K562 (cell line): ENCODE measurements around the gene HLCS. TPM values are rescaled to one million over a fixed set of nuclear protein-coding genes. Genes with fewer than 3 reads are reported as not detected.

Source experiments
- ADNP ChIP-seq: fragments of 200-800 bp; sonication (Bioruptor generic); IDR thresholded peaks from 2 replicates; pipeline ENCODE4 v1.6.1; 2016; ENCODE audit warnings: missing genetic modification characterization, missing compliant biosample characterization
- BRF2 ChIP-seq: IDR thresholded peaks from 3 replicates; pipeline ENCODE4 v1.6.1; 2011; ENCODE audit warnings: borderline replicate concordance, mild to moderate bottlenecking; ENCODE audit not compliant: insufficient read length, insufficient read depth
- CCNT2 ChIP-seq: IDR thresholded peaks from 2 replicates; pipeline ENCODE4 v1.6.1; 2011; ENCODE audit warnings: borderline replicate concordance, low read depth, mild to moderate bottlenecking, moderate library complexity, mixed read lengths, low read length; ENCODE audit not compliant: insufficient read length; ENCODE audit errors: extremely low read depth
- CSDE1 ChIP-seq, 2 experiments: fragments of 450-650 bp; IDR thresholded peaks; 2 replicates each; pipeline ENCODE4 v1.6.1; 2016; ENCODE audit warnings: mild to moderate bottlenecking in 1 of 2
- DLX4 ChIP-seq: fragments of 250-450 bp; sonication (Bioruptor Pico); IDR thresholded peaks from 2 replicates; pipeline ENCODE4 v1.6.1; 2021; ENCODE audit warnings: mild to moderate bottlenecking
- GABPB1 ChIP-seq: sonication (generic); formaldehyde crosslinking; IDR thresholded peaks from 2 replicates; pipeline ENCODE4 v1.8.0; 2022; ENCODE audit warnings: mild to moderate bottlenecking, missing genetic modification reagents
- HMGN3 ChIP-seq: IDR thresholded peaks from 2 replicates; pipeline ENCODE4 v1.6.1; 2011; ENCODE audit warnings: borderline replicate concordance, low read depth, mild to moderate bottlenecking, mixed read lengths, low read length; ENCODE audit not compliant: insufficient read length; ENCODE audit errors: extremely low read depth
- IRF2 ChIP-seq: sonication (generic); formaldehyde crosslinking; IDR thresholded peaks from 2 replicates; pipeline ENCODE4 v1.8.1; 2022; ENCODE audit warnings: mild to moderate bottlenecking, missing genetic modification reagents
- MAZ ChIP-seq, 2 experiments: fragments of 450-650 bp in 1 of 2; sonication (generic) in 1 of 2; formaldehyde crosslinking; IDR thresholded peaks in 1 of 2; conservative IDR thresholded peaks in 1 of 2; 2 replicates each; pipeline versions ENCODE4 v1.4.0 to v1.5.0; 2020; ENCODE audit warnings: mild to moderate bottlenecking in 1 of 2, missing genetic modification reagents in 1 of 2
- POLR2AphosphoS2 ChIP-seq: IDR thresholded peaks from 2 replicates; pipeline ENCODE4 v1.6.1; 2012; ENCODE audit warnings: low read length, improper control_type of control experiment
- TAF7 ChIP-seq: fragments of 450-650 bp; IDR thresholded peaks from 2 replicates; pipeline ENCODE4 v1.6.1; 2016; ENCODE audit warnings: missing genetic modification characterization, missing compliant biosample characterization
- USF1 ChIP-seq: sonication (generic); formaldehyde crosslinking; IDR thresholded peaks from 2 replicates; pipeline ENCODE4 v1.9.0; 2022; ENCODE audit warnings: mild to moderate bottlenecking, missing genetic modification reagents
- VEZF1 ChIP-seq: fragments of 200-800 bp; sonication (Bioruptor generic); IDR thresholded peaks from 2 replicates; pipeline ENCODE4 v1.6.1; 2017; ENCODE audit warnings: missing genetic modification characterization, missing compliant biosample characterization
- ZBTB12 ChIP-seq: fragments of 250-450 bp; sonication (Bioruptor Pico); IDR thresholded peaks from 2 replicates; pipeline ENCODE4 v1.4.0; 2020
- ZNF561 ChIP-seq: fragments of 450-650 bp; formaldehyde crosslinking; conservative IDR thresholded peaks from 2 replicates; pipeline ENCODE4 v1.4.0; 2020; ENCODE audit warnings: mild to moderate bottlenecking, moderate library complexity
- polyA plus RNA-seq, 8 experiments: library from polyadenylated mRNA; depleted of rRNA in 4 of 8; stranded (reverse) in 5 of 8; unstranded in 3 of 8; fragments of >200 nt; fragmentation: Nextera tagmentation in 2 of 8; fragmentation: Illumina TruSeq in 1 of 8; extraction: Ambion mirVana in 2 of 8; extraction: Trizol in 1 of 8; gene quantifications; 2 replicates each; pipeline versions ENCODE4 v1.2.1 to v1.2.3, GENCODE V29; 2011 to 2014; ENCODE audit warnings: inconsistent platforms in 1 of 8, missing spikeins in 1 of 8
- total RNA-seq, 7 experiments: library from RNA; depleted of rRNA in 6 of 7; stranded (reverse); fragments of >200 nt in 6 of 7; fragmentation: Illumina TruSeq in 2 of 7; extraction: Trizol in 2 of 7; gene quantifications; 2 replicates each; pipeline versions ENCODE4 v1.2.1 to v1.2.3, GENCODE V29; 2011 to 2021; ENCODE audit warnings: low replicate concordance in 1 of 7

Gene HLCS
- total and polyA plus RNA-seq, 9 of the 15 experiments (the other 6 are each of a cell fraction or from before 2014, with no cell fraction given), result 3.0 to 21.5 (median 17.1) TPM

- TF ChIP-seq BRF2, result no peak
- peak; percentile 68 for TF ChIP-seq CCNT2
- TF ChIP-seq DLX4 (CRISPR knock-in tag), result no peak
- no peak for TF ChIP-seq IRF2 (CRISPR knock-in tag)
- TF ChIP-seq HMGN3, result peak; percentile 4
- no peak for TF ChIP-seq ZNF561
- TF ChIP-seq CSDE1 (IDR thresholded peaks at IDR 0.05), result no peak
- no peak for TF ChIP-seq USF1 (CRISPR knock-in tag)
- TF ChIP-seq ADNP (tag), result no peak
- peak; percentile 79 for TF ChIP-seq GABPB1 (CRISPR knock-in tag)
- TF ChIP-seq TAF7 (tag), result peak; percentile 34; the same call in 1 of the 2 replicates
- TF ChIP-seq ZBTB12 (CRISPR knock-in tag), result no peak
- TF ChIP-seq POLR2AphosphoS2, result no peak
- peak in 1 of 2 experiments; percentile 69; a peak in 2 of 4 replicates for TF ChIP-seq MAZ (CRISPR knock-in tag; conservative IDR thresholded peaks at IDR 0.05 in 1 of 2, IDR thresholded peaks at IDR 0.05 in 1 of 2)
- peak; percentile 100 for TF ChIP-seq VEZF1
Measured at GRCh38 chr21:36966066-36966820, at the start of gene HLCS (continued).
